GM19463 (cell line): Measurements from ENCODE around the gene OR10J1.

Experiments used
- ATAC-seq: cut with Tn5 transposase; IDR thresholded peaks from one replicate; pipeline ENCODE4 v1.9.1; 2021; ENCODE audit warnings: mild to moderate bottlenecking, moderate library complexity; ENCODE audit not compliant: unreplicated experiment

The OR10J1 gene

GRCh38 chr1:159483501-159483900, 44.0 kb downstream of the OR10J1 start:
- no peak for ATAC-seq
